NCI-H82 treated with DMSO at 0.1 percent for 48 hours (cell line): ENCODE data around the gene HDHD5.

ENCODE experiments used
- DNase-seq: peaks from one replicate; lab custom pipeline; 2025; ENCODE audit not compliant: unreplicated experiment; lab: John Stamatoyannopoulos, UW

The HDHD5 gene

DNA sequence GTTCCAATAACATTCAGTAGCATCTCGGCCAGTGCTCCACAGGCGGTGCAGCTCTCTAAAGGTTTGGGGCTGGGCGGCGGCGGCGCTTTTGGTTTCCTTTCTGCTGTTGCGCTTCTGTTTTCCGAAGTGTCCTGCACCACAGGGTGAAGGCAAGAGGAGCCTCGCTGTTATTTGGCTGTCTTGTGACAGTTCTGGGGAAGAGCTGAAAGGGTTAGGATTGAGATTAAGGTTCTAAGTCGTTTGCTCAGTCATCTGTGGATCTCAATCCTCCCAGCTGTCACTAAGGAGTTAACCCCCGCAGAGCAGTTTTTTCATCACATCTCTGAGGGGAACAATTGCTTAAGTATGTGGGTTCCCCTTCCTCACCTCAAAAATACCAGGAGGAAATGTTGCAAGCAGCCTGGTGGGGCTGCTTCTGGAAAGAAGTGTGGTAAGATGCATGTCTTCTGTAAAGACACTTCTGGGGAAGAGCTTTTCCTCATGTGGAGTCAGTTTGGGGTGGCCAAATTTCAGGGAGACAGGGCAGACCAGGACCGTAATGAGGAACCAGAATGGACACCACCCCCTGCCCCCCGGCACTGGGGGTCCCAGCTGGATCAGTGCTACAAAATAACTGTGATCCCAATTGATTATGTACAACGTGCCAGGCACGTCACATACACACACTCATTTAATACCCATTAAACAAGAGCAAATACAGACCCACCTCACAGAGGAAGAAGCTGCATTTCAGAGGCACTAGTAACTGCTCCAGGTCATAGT is 52.1 kb downstream of the HDHD5 start:
- DNase-seq: peak; percentile 40

DNA sequence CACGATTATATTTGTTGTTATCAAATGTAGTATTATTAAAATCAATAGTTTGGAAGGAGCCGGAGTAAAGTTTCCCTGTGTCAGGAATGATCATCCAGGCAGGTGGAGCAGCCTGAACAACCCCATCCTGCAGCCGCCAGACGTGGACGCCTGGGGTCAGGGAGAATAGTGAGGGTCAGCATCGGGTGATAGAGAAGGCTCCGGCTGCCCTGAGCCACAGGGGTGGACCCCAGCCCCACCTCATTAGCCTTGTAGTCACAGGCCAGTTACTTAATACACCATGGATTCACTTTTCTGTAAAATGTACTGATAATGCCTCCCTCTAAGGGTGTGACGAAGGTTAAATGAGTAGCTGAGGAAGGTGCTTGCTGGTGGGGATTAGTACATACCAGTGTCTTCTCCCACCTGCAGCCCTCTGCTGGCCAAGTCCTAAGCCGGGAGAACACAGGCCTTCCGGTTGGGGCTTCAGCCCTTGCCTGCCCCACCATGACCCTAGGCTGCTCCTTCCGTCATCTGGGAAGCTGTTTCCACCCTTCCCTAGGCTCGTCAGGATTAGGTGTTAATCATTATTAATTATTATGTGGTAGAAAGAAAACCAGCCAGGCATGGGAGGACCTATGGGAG is 52.8 kb downstream of the HDHD5 start:
- peak; percentile 46 for DNase-seq

DNA sequence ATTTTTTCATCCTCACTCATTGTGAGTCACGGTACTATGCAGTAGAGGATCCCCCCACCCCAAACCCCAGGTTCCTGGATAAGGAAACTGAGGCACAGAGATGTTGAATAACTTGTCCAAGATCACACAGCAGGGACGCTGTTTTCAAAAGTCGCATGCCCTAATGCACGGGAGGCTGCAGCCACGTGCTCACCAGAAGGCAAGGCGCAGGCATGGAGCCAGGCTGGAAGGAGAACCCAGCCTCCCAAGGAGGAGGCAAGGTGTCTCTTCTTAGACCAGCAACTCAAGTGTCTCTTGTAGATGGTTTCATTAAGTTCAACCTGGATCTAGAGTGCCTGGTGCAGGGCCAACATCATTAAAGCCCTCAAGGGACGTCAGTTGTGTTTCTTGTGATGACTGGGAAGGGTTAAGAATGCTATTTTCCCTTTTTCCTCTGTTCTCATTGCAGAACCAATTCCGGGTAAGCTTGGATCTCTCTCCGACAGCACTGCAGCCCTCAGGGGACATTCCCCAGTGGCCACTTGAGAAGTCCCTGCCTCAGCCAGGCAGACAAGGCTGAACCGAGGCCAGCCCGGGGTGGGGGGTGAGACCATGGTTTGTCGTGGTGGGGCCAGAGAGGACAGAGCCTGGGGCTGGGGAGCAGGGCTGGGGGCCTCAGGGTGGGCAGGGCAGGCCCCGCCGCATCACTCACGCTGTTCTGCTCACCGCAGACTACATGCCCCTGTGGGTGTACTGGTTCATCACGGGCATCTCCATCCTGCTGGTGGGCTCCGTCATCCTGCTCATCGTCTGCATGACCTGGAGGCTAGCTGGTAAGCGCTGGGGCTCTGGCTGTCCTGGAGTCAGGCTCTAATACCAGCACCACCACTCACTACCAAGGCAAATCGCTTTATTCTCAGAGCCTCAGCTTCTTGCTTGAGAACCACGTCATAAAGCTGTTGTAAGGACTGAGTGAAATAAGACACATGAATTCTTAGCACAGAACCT is 53.6 kb downstream of the HDHD5 start:
- DNase-seq: no peak

DNA sequence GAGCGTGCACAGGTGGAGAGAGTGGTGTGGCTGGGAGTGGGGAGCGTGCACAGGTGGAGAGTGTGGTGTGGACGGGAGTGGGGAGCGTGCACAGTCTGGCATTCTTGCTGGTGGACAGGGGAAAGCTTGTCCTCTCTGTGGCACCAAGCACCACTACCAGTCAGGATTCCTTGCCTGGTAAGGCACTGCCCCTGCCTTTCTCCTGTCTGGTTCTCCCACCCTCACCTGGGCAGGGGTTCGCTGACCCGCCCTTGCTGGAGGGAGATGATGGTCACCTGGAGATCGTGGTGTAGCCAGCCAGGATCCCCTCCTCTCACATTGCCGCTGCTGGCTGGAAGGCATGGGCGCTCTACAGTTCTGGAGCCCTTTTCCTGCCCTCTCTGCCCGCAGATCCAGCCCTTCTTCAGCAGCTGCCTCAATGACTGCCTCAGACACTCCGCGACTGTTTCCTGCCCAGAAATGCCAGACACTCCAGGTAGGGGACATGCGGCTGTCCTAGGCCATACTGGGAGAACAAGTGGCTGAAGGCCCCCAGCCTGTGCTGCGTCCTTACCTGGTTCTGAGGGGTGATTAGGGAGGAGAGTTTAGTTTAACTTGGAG is 54.6 kb downstream of the HDHD5 start:
- DNase-seq: no peak

DNA sequence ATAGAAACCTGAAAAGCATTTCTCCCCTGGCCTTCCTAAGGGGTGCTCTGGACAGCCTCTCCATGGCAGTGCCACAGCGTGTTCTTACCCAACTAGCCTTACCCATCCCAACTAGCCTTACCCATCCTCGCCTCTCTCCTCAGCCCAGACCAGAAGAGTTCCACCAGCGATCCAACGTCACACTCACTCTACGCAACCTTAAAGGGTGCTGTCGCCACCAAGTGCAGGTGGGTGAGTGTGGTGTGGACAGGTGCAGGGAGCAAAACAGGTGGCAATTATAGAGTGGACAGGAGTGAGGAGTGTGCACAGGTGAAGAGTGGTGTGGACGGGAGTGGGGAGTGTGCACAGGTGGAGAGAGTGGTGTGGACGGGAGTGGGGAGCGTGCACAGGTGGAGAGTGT is 55.7 kb downstream of the HDHD5 start:
- DNase-seq: no peak

DNA sequence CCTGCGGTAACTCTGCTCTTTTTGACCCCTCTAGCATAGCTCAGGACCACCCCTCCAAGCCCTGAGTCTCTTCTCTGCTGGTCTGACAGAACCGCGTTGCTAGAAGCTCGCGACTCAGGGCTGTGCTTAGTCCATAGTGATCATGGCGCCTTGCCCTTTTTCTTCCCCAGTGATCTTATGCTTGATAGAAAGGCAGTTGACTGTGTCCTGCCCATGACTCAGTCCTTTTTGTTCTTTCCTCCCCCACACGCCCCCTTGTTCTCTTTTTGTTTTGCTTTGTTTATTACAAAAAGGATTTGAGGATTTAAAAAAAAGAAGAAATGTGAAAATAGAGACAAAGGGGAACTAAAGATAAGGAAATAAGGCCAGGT is 56.8 kb downstream of the HDHD5 start:
- DNase-seq: no peak

DNA sequence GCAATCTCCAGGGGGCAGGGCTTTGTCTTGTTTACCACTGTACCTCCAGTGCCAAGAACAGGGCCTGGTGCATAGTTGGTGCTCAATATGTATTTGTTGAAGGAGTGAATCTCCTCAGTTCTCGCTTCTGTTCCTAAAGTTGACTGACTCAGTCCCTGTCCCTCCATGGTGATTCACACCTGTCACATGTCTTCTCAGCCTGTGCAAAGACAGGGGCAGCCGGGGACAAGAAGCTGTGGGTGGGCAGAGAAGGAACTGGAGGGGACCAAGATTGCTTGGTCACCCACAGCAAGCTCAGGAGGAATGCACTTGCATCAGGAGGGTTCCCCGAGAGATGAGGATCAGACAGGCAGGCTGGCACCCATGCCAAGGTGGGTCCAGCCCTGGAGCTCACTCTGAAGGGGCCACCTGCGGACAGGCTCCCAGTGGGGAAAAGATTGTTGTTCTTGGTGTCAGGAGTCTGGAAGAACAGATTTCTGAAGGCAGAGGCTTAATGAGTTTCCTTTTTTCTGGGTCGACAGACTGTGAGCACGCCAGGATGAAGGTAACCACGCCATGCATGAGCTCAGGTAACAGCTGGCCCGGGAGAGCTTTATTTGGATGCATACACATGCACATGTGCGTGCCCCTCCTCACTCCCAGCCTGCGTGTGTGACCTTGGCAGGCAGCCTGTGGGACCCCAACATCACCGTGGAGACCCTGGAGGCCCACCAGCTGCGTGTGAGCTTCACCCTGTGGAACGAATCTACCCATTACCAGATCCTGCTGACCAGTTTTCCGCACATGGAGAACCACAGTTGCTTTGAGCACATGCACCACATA is 57.4 kb downstream of the HDHD5 start:
- DNase-seq: no peak

DNA sequence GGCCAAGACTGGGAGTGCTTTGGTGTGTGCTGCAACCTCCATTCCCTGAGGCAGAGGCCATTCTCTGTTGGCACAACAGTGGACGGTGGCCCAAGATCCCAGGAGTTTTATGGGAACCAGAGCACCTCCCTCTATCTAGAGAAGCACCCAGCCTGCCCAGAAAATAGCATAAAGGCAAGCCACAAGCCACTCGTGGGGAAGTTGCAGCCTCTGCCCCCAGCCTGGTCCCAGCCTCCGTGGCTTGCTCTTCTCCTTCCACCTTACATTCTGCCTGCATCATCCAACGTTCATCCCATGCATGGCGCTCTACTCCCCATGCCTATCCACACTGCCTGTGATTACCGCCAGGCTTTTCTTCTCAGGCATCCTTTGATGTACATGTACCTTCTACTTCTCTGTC is 58.5 kb downstream of the HDHD5 start:
- no peak for DNase-seq

DNA sequence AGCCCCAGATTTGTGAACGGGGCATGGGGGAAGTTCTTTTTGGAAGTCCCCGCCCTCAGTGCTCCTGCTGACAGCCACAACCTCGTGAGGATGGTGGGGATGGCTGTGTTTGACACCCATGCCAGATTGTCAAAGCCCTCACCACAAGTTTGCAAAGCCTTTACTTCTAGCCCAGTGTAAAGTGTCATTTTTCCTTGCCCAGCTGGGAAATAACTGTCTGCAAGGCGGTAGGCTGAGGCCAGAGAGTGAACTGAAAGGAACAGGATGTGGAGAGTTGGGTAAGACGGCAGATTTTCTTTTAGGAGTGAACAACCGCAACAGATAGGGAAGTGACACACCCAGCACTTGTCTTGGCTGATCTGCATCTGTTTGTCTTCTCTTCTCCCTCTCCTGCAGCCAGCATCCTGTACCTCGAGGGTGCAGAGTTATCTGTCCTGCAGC is 60.7 kb downstream of the HDHD5 start:
- DNase-seq: no peak

DNA sequence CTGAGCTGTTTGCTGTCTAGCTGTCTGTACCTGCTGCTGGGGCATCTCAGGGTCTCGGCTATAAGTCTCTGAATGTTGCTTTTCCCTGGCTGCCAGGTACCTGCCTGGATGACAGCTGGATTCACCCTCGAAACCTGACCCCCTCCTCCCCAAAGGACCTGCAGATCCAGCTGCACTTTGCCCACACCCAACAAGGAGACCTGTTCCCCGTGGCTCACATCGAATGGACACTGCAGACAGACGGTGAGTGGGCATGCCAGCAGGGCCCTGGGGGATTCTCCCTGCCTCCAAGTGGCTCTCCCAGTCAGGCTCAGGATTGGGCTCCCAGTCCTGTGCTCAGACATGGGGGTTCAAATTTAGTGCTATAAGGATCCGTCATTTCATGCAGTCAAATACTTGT is 61.4 kb downstream of the HDHD5 start:
- no peak for DNase-seq

DNA sequence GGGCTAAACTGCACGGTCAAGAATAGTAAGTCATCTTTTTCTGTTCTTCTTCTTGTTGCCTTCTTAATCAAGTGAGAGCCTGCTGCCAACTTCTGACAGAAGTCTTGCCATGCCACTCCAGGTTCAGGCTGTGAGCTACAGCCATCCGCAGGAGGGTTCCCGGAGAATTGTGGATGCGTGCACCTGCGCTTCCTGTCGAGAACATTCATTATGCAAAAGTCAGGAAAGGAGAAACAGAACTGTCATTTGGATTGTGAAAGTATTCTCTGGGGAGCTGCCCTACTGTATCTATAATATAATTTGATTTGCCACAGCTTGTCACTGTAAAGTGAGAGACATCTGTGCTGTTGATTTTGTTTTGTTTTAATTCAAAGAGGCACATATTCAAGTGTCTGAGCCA is 62.0 kb downstream of the HDHD5 start:
- no peak for DNase-seq

DNA sequence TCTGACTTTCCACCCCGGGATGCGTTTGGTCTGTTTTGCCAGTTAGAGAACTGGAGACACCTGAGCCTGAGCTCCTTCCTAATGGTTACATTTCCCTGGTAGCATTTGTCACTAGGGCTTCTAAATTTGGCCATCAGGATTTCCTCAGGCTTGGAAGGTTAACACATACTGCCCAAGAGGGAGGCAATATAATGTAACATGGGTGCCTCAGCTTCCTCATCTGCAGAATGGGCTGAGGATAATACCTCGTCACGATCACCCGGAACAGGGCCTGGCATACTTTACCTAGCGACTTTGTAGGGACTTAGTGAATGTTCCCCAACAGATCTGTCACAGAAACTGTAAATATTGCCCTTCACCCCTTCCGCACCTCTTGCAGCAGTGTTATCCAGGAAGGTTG is 63.0 kb downstream of the HDHD5 start:
- no peak for DNase-seq

DNA sequence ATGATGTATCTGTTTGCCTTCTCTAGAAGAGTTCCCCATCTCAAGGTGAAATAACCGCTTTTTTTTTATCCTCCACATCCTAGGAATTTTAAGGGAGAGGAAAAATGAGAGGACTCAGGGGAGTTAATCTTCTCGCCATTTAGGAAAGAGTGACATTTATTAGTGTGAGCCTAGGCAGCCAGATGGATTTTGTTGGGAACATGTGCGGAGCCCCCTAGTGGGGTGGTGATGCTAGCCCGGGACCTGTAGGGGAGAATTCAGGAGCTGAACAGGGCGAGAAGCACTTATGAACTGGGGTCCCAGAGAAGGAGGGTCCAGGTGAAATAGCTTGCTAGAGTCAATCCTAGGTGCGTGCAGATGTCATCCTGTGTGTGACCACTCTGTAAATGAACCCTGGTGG is 63.5 kb downstream of the HDHD5 start:
- DNase-seq: peak; percentile 16

DNA sequence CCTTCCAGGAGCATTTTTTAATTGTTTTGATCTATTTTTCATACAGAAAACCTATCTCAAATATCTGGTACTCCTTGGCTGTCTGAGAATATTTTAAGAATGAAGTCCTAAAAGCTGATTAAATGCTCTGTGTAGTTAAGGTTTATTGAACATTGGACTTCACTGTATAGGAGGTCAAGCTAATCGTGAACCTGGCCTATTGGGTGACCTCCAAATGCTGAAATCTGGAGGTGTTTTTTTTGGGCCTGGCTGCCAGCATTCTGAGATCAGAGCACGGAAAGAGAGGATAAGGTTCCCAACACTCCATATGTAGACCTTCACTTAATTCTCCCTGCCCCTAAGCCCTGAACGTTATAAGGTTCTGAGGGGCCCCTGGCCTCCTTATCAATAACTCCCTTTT is 66.0 kb downstream of the HDHD5 start:
- DNase-seq: no peak

DNA sequence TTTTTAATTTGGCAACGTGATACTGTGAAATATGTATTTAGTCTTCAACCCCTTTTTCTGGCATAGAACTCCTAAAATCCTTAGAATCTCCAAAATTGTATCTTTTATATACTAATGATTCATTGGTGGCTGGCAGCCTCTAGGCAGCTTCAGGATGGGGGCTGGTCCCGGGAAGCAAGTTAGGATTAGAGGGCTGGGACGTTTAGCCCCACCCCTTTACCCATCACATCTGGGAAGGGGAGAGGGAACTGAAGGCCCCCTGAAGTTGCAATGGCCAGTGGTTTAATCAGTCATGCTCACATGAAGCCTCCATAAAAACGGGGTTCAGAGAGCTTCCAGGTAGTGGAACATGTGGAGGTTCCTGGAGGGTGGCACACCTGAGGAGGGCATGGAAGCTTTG is 67.2 kb downstream of the HDHD5 start:
- no peak for DNase-seq

DNA sequence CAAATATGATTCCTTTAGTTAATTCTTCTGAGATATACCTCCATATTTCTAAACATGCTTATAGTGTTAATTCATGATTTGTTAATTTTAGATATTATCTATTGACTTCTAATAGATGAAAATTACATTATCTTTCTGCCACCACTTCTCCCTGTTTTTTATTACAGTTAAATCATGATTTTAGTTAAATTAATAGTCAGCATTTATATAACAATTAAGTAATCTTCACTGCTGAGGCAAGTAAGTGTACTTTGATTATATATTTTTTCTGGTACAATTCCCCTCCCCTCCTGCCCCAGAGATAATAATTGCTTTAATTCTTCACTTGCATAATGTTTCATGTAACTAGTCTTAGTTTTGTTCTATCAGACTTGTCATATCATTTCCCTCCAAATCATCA is 68.5 kb downstream of the HDHD5 start:
- DNase-seq: no peak
